K562 (cell line): ENCODE data around the gene NISCH. TPM values are rescaled to one million over a fixed set of nuclear protein-coding genes. Genes with fewer than 3 reads are reported as not detected.

ENCODE experiments used
- ATAC-seq: fragments of 200-7000 bp; cut with Tn5 transposase; 3 replicates; pipeline ENCODE4 v1.9.1; 2020; ENCODE audit warnings: moderate library complexity
- BruUV-seq: library from RNA; stranded (reverse); fragments of 400-500 nt; replicated peaks from 2 replicates; lab custom pipeline; 2021; lab: Mats Ljungman, UMichigan
- CTCF ChIA-PET: fragments of 300-600 bp; formaldehyde crosslinking; extraction: SDS; loops from one replicate; lab custom pipeline; 2021; ENCODE audit warnings: low intra/inter-chr PET ratio; lab: Yijun Ruan, JAX
- POLR2A ChIA-PET: fragments of 300-600, 350-650 bp; sonication (Branson Sonifier 250); formaldehyde crosslinking; extraction: SDS; loops from one replicate; lab custom pipeline; 2021; ENCODE audit warnings: antibody characterized with exemption, inconsistent platforms; lab: Yijun Ruan, JAX
- DNase-seq, 4 experiments: peaks; one replicate each; pipeline versions ENCODE4 v3.0.0 to v3.0.0-alpha.2; 2011 to 2018; ENCODE audit warnings: low spot score in 3 of 4, mixed read lengths in 3 of 4; ENCODE audit errors: extremely low read depth in 1 of 4
- FAIRE-seq: peaks from 2 replicates; lab custom pipeline; 2011; peaks lifted over from hg19 to GRCh38; lab: Jason Lieb, UNC
- H2AFZ ChIP-seq: 2 replicates; pipeline ENCODE4 v1.6.0; 2011; ENCODE audit warnings: low read depth, low read length, control low read depth, inconsistent platforms
- H3K27ac ChIP-seq: fragments of 200-600 bp; 3 replicates; pipeline ENCODE4 v1.8.0; 2011; ENCODE audit warnings: low read depth, mild to moderate bottlenecking, control low read depth, inconsistent platforms, low read length, moderate library complexity, mixed read lengths; ENCODE audit errors: extremely low read depth
- H3K27me3 ChIP-seq, 2 experiments: fragments of 300-600 bp in 1 of 2; 2 replicates in 1 of 2; 3 replicates in 1 of 2; pipeline versions ENCODE4 v1.6.0 to v1.8.0; 2011; ENCODE audit warnings: inconsistent platforms in 2 of 2, low read length in 2 of 2, mild to moderate bottlenecking in 1 of 2, mixed read lengths in 1 of 2, moderate library complexity in 1 of 2; ENCODE audit not compliant: control insufficient read depth in 2 of 2, insufficient read depth in 2 of 2
- H3K36me3 ChIP-seq: fragments of 300-600 bp; 3 replicates; pipeline ENCODE4 v1.8.0; 2011; ENCODE audit warnings: mild to moderate bottlenecking, low read length, inconsistent platforms; ENCODE audit not compliant: control insufficient read depth, insufficient read depth
- H3K4me1 ChIP-seq, 2 experiments: fragments of 200-600 bp in 1 of 2; replicated peaks in 1 of 2; 2 replicates in 1 of 2; 3 replicates in 1 of 2; pipeline versions ENCODE4 v1.5.1 to v1.8.0; 2011; ENCODE audit warnings: inconsistent platforms in 2 of 2, low read length in 2 of 2, mild to moderate bottlenecking in 1 of 2, mixed read lengths in 1 of 2, moderate library complexity in 1 of 2; ENCODE audit not compliant: control insufficient read depth in 2 of 2, insufficient read depth in 2 of 2
- H3K4me2 ChIP-seq: 2 replicates; pipeline ENCODE4 v1.6.1; 2011; ENCODE audit warnings: low read length, control low read depth, inconsistent platforms, mixed read lengths; ENCODE audit not compliant: insufficient read depth
- H3K4me3 ChIP-seq: fragments of 200-600 bp; sonication (generic), shearing (Covaris generic); 2 replicates; pipeline ENCODE4 v1.5.1; 2016; ENCODE audit warnings: control low read depth, inconsistent platforms
- H3K79me2 ChIP-seq: fragments of 200-600 bp; 3 replicates; pipeline ENCODE4 v1.8.0; 2011; ENCODE audit warnings: low read length, inconsistent platforms; ENCODE audit not compliant: control insufficient read depth, insufficient read depth
- H3K9ac ChIP-seq, 2 experiments: 2 replicates each; pipeline versions ENCODE4 v1.6.0 to v1.6.1; 2011; ENCODE audit warnings: low read depth in 2 of 2, low read length in 2 of 2, control low read depth in 1 of 2, inconsistent platforms in 1 of 2, mild to moderate bottlenecking in 1 of 2, mixed read lengths in 1 of 2; ENCODE audit not compliant: insufficient read depth in 1 of 2
- H3K9me1 ChIP-seq: one replicate; pipeline ENCODE4 v1.6.0; 2011; ENCODE audit warnings: inconsistent platforms, mild to moderate bottlenecking, low read length, moderate library complexity; ENCODE audit not compliant: control insufficient read depth, insufficient read depth
- H3K9me3 ChIP-seq: replicated peaks from 2 replicates; pipeline ENCODE4 v1.5.1; 2011; ENCODE audit warnings: low read depth, low read length, inconsistent platforms; ENCODE audit not compliant: control insufficient read depth, insufficient read depth
- H4K20me1 ChIP-seq: replicated peaks from 2 replicates; pipeline ENCODE4 v1.6.1; 2011; ENCODE audit warnings: low read length, inconsistent platforms, mixed read lengths; ENCODE audit not compliant: control insufficient read depth, insufficient read depth
- AFF1 ChIP-seq, 2 experiments: fragments of 450-650 bp; IDR thresholded peaks; 2 replicates each; pipeline ENCODE4 v1.6.1; 2018; ENCODE audit warnings: mild to moderate bottlenecking in 2 of 2, low read depth in 1 of 2; ENCODE audit not compliant: partially characterized antibody in 2 of 2
- CREB5 ChIP-seq: fragments of 250-450 bp; sonication (Bioruptor Pico); IDR thresholded peaks from 2 replicates; pipeline ENCODE4 v1.5.0; 2020; ENCODE audit warnings: mild to moderate bottlenecking
- CTBP1 ChIP-seq: fragments of 450-650 bp; IDR thresholded peaks from 2 replicates; pipeline ENCODE4 v1.6.1; 2016; ENCODE audit warnings: borderline replicate concordance
- CXXC5 ChIP-seq: fragments of 250-450 bp; sonication (Bioruptor Pico); IDR thresholded peaks from 2 replicates; pipeline ENCODE4 v1.8.0; 2022; ENCODE audit warnings: inconsistent platforms, mild to moderate bottlenecking, moderate library complexity
- GTF2E2 ChIP-seq: fragments of 200-800 bp; sonication (Bioruptor generic); IDR thresholded peaks from 2 replicates; pipeline ENCODE4 v1.6.1; 2016; ENCODE audit warnings: missing genetic modification characterization, missing compliant biosample characterization
- HINFP ChIP-seq: fragments of 450-650 bp; conservative IDR thresholded peaks from 2 replicates; pipeline ENCODE4 v1.6.1; 2016; ENCODE audit warnings: missing genetic modification characterization, low read depth, mild to moderate bottlenecking, control low read depth, missing compliant biosample characterization
- HMG20A ChIP-seq: fragments of 450-650 bp; formaldehyde crosslinking; conservative IDR thresholded peaks from 2 replicates; pipeline ENCODE4 v1.4.0; 2020; ENCODE audit warnings: mild to moderate bottlenecking, mixed read lengths
- KAT8 ChIP-seq: fragments of 450-650 bp; IDR thresholded peaks from 2 replicates; pipeline ENCODE4 v1.6.1; 2016; ENCODE audit warnings: low read depth, mild to moderate bottlenecking
- LEF1 ChIP-seq: fragments of 450-650 bp; IDR thresholded peaks from 2 replicates; pipeline ENCODE4 v1.6.1; 2016; ENCODE audit warnings: mild to moderate bottlenecking
- MYC ChIP-seq, 2 experiments: fragments of 250-450 bp in 1 of 2; sonication (Bioruptor Pico) in 1 of 2; IDR thresholded peaks; 2 replicates each; pipeline versions ENCODE4 v1.5.1 to v1.6.1; 2012 to 2021; ENCODE audit warnings: low read depth in 2 of 2, borderline replicate concordance in 1 of 2, improper control_type of control experiment in 1 of 2, low read length in 1 of 2, mild to moderate bottlenecking in 1 of 2, moderate library complexity in 1 of 2
- RCOR1 ChIP-seq, 2 experiments: IDR thresholded peaks; 2 replicates each; pipeline ENCODE4 v1.6.1; 2012; ENCODE audit warnings: low read depth in 2 of 2, low read length in 2 of 2, borderline replicate concordance in 1 of 2, improper control_type of control experiment in 1 of 2
- YBX1 ChIP-seq: fragments of 450-650 bp; IDR thresholded peaks from 2 replicates; pipeline ENCODE4 v1.7.1; 2016; ENCODE audit warnings: mild to moderate bottlenecking
- ZNF184 ChIP-seq: sonication (generic); formaldehyde crosslinking; IDR thresholded peaks from 2 replicates; pipeline ENCODE4 v1.5.0; 2020; ENCODE audit warnings: missing genetic modification reagents
- ZNF431 ChIP-seq: sonication (generic); formaldehyde crosslinking; IDR thresholded peaks from 2 replicates; pipeline ENCODE4 v1.8.0; 2022; ENCODE audit warnings: mild to moderate bottlenecking, missing genetic modification reagents
- ZNF551 ChIP-seq: fragments of 250-450 bp; sonication (Bioruptor Pico); IDR thresholded peaks from 2 replicates; pipeline ENCODE4 v1.5.0; 2021; ENCODE audit warnings: mild to moderate bottlenecking, moderate library complexity
- WGBS: fragments of 100-300 bp; shearing (Covaris generic); methylation state at CpG from one replicate; pipeline ENCODE4 v1.1.6; 2016; ENCODE audit warnings: low coverage, mixed read lengths; ENCODE audit not compliant: insufficient coverage; ENCODE audit errors: missing lambda C conversion rate; 5-methylcytosine and 5-hydroxymethylcytosine counted together
- in situ Hi-C: fragments of 300-500 bp; cut with MboI; formaldehyde crosslinking; loops from 4 replicates; pipeline ENCODE4 v1.15.0; 2018; ENCODE audit warnings: inconsistent platforms, mixed read lengths
- intact Hi-C: fragments of 100-400 bp; cut with micrococcal nuclease; formaldehyde crosslinking; loops from 2 replicates; pipeline ENCODE4 v1.14.2; 2022
- polyA plus RNA-seq, 8 experiments: library from polyadenylated mRNA; depleted of rRNA in 4 of 8; stranded (reverse) in 5 of 8; unstranded in 3 of 8; fragments of >200 nt; fragmentation: Nextera tagmentation in 2 of 8; fragmentation: Illumina TruSeq in 1 of 8; extraction: Ambion mirVana in 2 of 8; extraction: Trizol in 1 of 8; gene quantifications; 2 replicates each; pipeline versions ENCODE4 v1.2.1 to v1.2.3, GENCODE V29; 2011 to 2014; ENCODE audit warnings: inconsistent platforms in 1 of 8, missing spikeins in 1 of 8
- total RNA-seq, 7 experiments: library from RNA; depleted of rRNA in 6 of 7; stranded (reverse); fragments of >200 nt in 6 of 7; fragmentation: Illumina TruSeq in 2 of 7; extraction: Trizol in 2 of 7; gene quantifications; 2 replicates each; pipeline versions ENCODE4 v1.2.1 to v1.2.3, GENCODE V29; 2011 to 2021; ENCODE audit warnings: low replicate concordance in 1 of 7

NISCH gene
- total and polyA plus RNA-seq, 9 of the 15 experiments (the other 6 are each of a cell fraction or from before 2014, with no cell fraction given) = 0.44 to 43.5 (median 23.4) TPM

GRCh38 chr3:52469001-52469400 is 13.6 kb downstream of the NISCH start (continued):
- TF ChIP-seq AFF1 (IDR thresholded peaks at IDR 0.05; ENCODE audit: low read depth in 1 of 2, partially characterized antibody in 2 of 2) = no peak
- no peak for TF ChIP-seq CREB5 (CRISPR knock-in tag)
- TF ChIP-seq CXXC5 = no peak
- TF ChIP-seq, all 486 proteins: peak for 0

- POLR2A ChIA-PET = interaction anchor here (1.3 kb wide), 1 partner anchor 12 kb away, joined by 4 read pairs; no protein-coding TSS in a partner anchor
- Histone ChIP-seq H3K4me3 (no peak overlapping the region), H3K4me2 (no peak overlapping the region), H3K4me1 (peaks cover 0 to 9% of the 10 kb centered on the region in 2 experiments; a peak in 2 of 5 replicates), H3K9ac (no peak overlapping the region), H3K79me2 (no peaks in the 10 kb centered on the region), H4K20me1 (no peaks in the 10 kb centered on the region), H2AFZ (no peak overlapping the region), H3K27ac (no peak overlapping the region), H3K27me3 (no peaks in the 10 kb centered on the region), H3K36me3 (peaks cover 57% of the 10 kb centered on the region; the same call in 2 of the 3 replicates), H3K9me1 (no peaks in the 10 kb centered on the region), H3K9me3 (no peaks in the 10 kb centered on the region)
- in situ Hi-C loops (no loop called here), intact Hi-C loops (no loop called here)
- no TSS peak for BruUV-seq
- WGBS = 89% methylated on average over 4 of the region's 4 CpGs
- CTCF ChIA-PET = no interaction called here
- no peak for DNase-seq
- ATAC-seq = no peak
- no peak for FAIRE-seq
- TF ChIP-seq KAT8 = no peak
- TF ChIP-seq ZNF184 (CRISPR knock-in tag) = no peak
- no peak for TF ChIP-seq LEF1
- no peak for TF ChIP-seq MYC (IDR thresholded peaks at IDR 0.05; ENCODE audit: low read depth, low read length)
- TF ChIP-seq MYC (CRISPR knock-in tag; IDR thresholded peaks at IDR 0.05; ENCODE audit: borderline replicate concordance, low read depth) = no peak
- no peak for TF ChIP-seq RCOR1 (IDR thresholded peaks at IDR 0.05; ENCODE audit: borderline replicate concordance in 1 of 2, low read depth in 2 of 2, low read length in 2 of 2)
- TF ChIP-seq YBX1 = no peak
- no peak for TF ChIP-seq HINFP (tag)
- TF ChIP-seq GTF2E2 (tag) = no peak
- no peak for TF ChIP-seq ZNF551
- TF ChIP-seq HMG20A = no peak
- TF ChIP-seq CTBP1 = no peak
- TF ChIP-seq ZNF431 = no peak
Measured at GRCh38 chr3:52470920-52471319, 15.5 kb downstream of the NISCH start.
